GM12878 (cell line): ENCODE results near the gene ATG9A.

Source experiments
- NFYA ChIP-seq: IDR thresholded peaks from 2 replicates; pipeline ENCODE4 v1.6.1; 2011; ENCODE audit warnings: low read depth, mild to moderate bottlenecking, low read length, improper control_type of control experiment, borderline replicate concordance
- POLR2AphosphoS5 ChIP-seq: IDR thresholded peaks from 2 replicates; pipeline ENCODE4 v1.6.1; 2011; ENCODE audit warnings: mild to moderate bottlenecking, low read length, inconsistent platforms
- RAD21 ChIP-seq: IDR thresholded peaks from 2 replicates; pipeline ENCODE4 v1.6.1; 2011; ENCODE audit warnings: mild to moderate bottlenecking, low read depth, low read length, moderate library complexity; ENCODE audit not compliant: insufficient read depth
- USF2 ChIP-seq: IDR thresholded peaks from 2 replicates; pipeline ENCODE4 v1.6.1; 2011; ENCODE audit warnings: low read depth, low read length, improper control_type of control experiment, borderline replicate concordance
- TF ChIP-seq, protein P1 (sequence below), 3 experiments: IDR thresholded peaks in 2 of 3; conservative IDR thresholded peaks in 1 of 3; 2 replicates each; pipeline ENCODE4 v1.5.1; 2011; ENCODE audit warnings: low read depth in 3 of 3, low read length in 3 of 3, mild to moderate bottlenecking in 3 of 3, control low read depth in 2 of 3, moderate library complexity in 2 of 3, inconsistent platforms in 1 of 3, mixed read lengths in 1 of 3; ENCODE audit not compliant: control insufficient read depth in 2 of 3, insufficient read depth in 1 of 3; ENCODE audit errors: extremely low read depth in 1 of 3

DNA sequence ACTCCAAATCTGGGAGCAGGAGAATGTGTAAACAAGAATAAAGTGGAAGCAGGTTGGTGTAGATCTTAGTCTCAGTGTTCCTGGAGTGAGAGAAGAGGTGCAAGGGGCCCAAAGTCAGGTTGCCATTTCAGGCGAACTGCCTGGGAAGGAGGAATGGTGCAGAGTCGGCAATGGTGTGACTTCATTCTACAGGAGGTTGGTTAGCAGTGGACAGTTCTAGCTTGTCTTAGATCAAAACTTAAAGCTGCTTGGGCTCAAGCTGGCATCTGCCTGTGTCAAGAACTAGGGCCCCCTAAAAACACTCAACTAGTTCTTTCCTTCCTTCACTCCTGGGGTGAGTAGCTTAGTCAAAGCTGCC, 19.4 kb upstream of the ATG9A start:
- TF ChIP-seq POLR2AphosphoS5: no peak
- no peak for TF ChIP-seq NFYA
- TF ChIP-seq, protein P1, sequence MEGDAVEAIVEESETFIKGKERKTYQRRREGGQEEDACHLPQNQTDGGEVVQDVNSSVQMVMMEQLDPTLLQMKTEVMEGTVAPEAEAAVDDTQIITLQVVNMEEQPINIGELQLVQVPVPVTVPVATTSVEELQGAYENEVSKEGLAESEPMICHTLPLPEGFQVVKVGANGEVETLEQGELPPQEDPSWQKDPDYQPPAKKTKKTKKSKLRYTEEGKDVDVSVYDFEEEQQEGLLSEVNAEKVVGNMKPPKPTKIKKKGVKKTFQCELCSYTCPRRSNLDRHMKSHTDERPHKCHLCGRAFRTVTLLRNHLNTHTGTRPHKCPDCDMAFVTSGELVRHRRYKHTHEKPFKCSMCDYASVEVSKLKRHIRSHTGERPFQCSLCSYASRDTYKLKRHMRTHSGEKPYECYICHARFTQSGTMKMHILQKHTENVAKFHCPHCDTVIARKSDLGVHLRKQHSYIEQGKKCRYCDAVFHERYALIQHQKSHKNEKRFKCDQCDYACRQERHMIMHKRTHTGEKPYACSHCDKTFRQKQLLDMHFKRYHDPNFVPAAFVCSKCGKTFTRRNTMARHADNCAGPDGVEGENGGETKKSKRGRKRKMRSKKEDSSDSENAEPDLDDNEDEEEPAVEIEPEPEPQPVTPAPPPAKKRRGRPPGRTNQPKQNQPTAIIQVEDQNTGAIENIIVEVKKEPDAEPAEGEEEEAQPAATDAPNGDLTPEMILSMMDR (IDR thresholded peaks at IDR 0.05 in 2 of 3, conservative IDR thresholded peaks at IDR 0.05 in 1 of 3; ENCODE audit: control insufficient read depth in 2 of 3, extremely low read depth in 1 of 3, insufficient read depth in 1 of 3, low read depth in 3 of 3, low read length in 3 of 3): no peak
- no peak for TF ChIP-seq RAD21
- no peak for TF ChIP-seq USF2
